Hepatocyte (in vitro differentiated cells): Measurements from ENCODE around the gene BARHL1.

Experiments
- CTCF ChIP-seq: fragments of 200-600 bp; sonication (generic); IDR thresholded peaks from 2 replicates; pipeline ENCODE4 v1.5.1; 2016; ENCODE audit warnings: antibody characterized with exemption, mild to moderate bottlenecking; ENCODE audit not compliant: poor library complexity
- EZH2 ChIP-seq: fragments of 200-600 bp; sonication (generic); IDR thresholded peaks from 2 replicates; pipeline ENCODE4 v1.6.1; 2016; ENCODE audit warnings: antibody characterized with exemption, mild to moderate bottlenecking, borderline replicate concordance

- TF ChIP-seq CTCF = no peak
- TF ChIP-seq EZH2 = no peak
Measured at GRCh38 chr9:132582786-132583583, 579 bp downstream of the BARHL1 start.
